Measurements from ENCODE around the gene GLIS1. TPM values are rescaled to one million over a fixed set of nuclear protein-coding genes. Genes with fewer than 3 reads are reported as not detected.

Gene GLIS1
- total RNA-seq, 1 experiment from 2014 or later = 1.7 TPM

DNA sequence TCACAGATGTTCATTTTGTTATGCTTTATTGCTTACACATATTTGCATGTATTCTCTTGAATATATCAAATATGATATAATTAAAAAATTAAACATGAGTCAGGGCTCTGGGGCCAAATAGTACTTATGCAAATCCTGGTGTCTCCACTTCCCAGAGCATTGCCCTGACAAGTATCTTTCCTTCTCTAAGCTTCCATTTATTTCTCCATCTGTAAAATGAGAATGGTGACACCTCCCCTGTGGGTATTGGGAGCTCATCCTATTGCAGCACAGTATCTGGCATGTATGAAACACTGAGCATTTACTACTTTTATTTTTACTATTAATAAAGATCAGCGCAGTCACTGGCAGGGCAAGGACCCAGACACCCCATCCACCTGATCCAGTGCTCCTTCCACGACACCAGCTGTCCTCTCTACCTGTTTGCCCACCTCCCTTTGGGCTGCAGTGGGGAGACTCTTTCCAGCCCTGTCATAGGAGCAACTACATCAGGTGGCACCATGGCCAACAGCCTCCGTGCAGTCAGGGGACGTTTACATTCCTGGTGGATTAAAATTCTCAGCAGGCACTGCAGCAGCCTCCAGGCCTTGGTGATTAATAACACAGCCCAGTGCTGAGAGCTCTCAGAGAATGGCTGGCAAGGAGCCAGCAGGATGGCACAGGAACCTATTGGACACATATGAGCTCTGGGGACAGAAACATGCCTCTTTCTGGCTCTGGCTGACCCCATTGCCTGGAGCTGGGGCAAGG is 166.7 kb downstream of the GLIS1 start:
- Histone ChIP-seq H3K9me2 (replicated peaks; ENCODE audit: low read length) (no peaks in the 10 kb centered on the region), H3K79me2 (ENCODE audit: low read length) (no peaks in the 10 kb centered on the region), H3K36me3 (ENCODE audit: low read depth, low read length) (no peaks in the 10 kb centered on the region), H3K4me3 (ENCODE audit: low read length) (no peak overlapping the region), H3K9ac (ENCODE audit: low read length) (no peak overlapping the region), H3K9me3 (ENCODE audit: low read length) (no peaks in the 10 kb centered on the region), H3K4me2 (ENCODE audit: low read length) (no peak overlapping the region), H3F3A (ENCODE audit: low read length, unreplicated experiment) (no peaks in the 10 kb centered on the region), H3K27ac (ENCODE audit: low read length) (no peak overlapping the region), H3K27me3 (ENCODE audit: low read length) (no peaks in the 10 kb centered on the region), H3K4me1 (ENCODE audit: insufficient read depth, low read length) (0 out of 2 replicates have a peak, but pooled peaks cover 9% of the 10 kb centered on the region), H2AFZ (ENCODE audit: low read length) (no peak overlapping the region), H4K20me1 (ENCODE audit: low read length) (no peaks in the 10 kb centered on the region)
- TF ChIP-seq EZH2phosphoT487 (IDR thresholded peaks at IDR 0.05; ENCODE audit: borderline replicate concordance, low read length) (no peak), EZH2 (IDR thresholded peaks at IDR 0.05; ENCODE audit: low read length, unreplicated experiment) (no peak)
- TF ChIP-seq, protein P1, sequence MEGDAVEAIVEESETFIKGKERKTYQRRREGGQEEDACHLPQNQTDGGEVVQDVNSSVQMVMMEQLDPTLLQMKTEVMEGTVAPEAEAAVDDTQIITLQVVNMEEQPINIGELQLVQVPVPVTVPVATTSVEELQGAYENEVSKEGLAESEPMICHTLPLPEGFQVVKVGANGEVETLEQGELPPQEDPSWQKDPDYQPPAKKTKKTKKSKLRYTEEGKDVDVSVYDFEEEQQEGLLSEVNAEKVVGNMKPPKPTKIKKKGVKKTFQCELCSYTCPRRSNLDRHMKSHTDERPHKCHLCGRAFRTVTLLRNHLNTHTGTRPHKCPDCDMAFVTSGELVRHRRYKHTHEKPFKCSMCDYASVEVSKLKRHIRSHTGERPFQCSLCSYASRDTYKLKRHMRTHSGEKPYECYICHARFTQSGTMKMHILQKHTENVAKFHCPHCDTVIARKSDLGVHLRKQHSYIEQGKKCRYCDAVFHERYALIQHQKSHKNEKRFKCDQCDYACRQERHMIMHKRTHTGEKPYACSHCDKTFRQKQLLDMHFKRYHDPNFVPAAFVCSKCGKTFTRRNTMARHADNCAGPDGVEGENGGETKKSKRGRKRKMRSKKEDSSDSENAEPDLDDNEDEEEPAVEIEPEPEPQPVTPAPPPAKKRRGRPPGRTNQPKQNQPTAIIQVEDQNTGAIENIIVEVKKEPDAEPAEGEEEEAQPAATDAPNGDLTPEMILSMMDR (conservative IDR thresholded peaks at IDR 0.05; ENCODE audit: low read depth, low read length) = no peak
- DNase-seq (peak; percentile 71), ATAC-seq (peak; percentile 74)
- intact Hi-C loops (cut with micrococcal nuclease) = no loop called here
- ChIA-PET POLR2A (ENCODE audit: unreplicated experiment) (no interaction called here), CTCF (no interaction called here)
- BruUV-seq (replicated peaks) = no TSS peak

DNA sequence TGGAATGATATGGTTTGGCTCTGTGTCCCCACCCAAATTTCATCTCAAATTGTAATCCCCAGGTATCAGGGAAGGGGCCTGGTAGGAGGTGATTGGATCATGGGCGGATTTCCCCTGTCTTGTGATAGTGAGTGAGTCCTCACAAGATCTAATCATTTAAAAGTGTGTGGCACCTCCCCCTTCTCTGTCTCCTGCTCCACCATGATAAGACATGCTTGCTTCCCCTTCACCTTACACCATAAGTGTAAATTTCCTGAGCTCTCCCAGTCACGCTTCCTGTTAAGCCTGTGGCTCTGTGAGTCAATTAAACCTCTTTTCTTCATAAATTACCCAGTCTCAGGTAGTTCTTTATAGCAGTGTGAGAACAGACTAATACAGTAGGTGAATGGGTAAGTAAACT is 170.4 kb downstream of the GLIS1 start:
- H3F3A ChIP-seq (ENCODE audit: low read length, unreplicated experiment) = no peaks in the 10 kb centered on the region
- H3K79me2 ChIP-seq (ENCODE audit: low read length) = no peaks in the 10 kb centered on the region
- intact Hi-C loops (cut with micrococcal nuclease) = no loop called here
- no peak for TF ChIP-seq EZH2 (IDR thresholded peaks at IDR 0.05; ENCODE audit: low read length, unreplicated experiment)
- TF ChIP-seq, protein P1 (conservative IDR thresholded peaks at IDR 0.05; ENCODE audit: low read depth, low read length) = no peak
- no peak for TF ChIP-seq EZH2phosphoT487 (IDR thresholded peaks at IDR 0.05; ENCODE audit: borderline replicate concordance, low read length)
- H3K27me3 ChIP-seq (ENCODE audit: low read length) = no peaks in the 10 kb centered on the region
- no peak for ATAC-seq
- H3K36me3 ChIP-seq (ENCODE audit: low read depth, low read length) = no peaks in the 10 kb centered on the region
- no peaks in the 10 kb centered on the region for H3K9me2 ChIP-seq (replicated peaks; ENCODE audit: low read length)
- no peak overlapping the region for H3K27ac ChIP-seq (ENCODE audit: low read length)
- no peak overlapping the region for H3K9ac ChIP-seq (ENCODE audit: low read length)
- no peak overlapping the region for H3K4me2 ChIP-seq (ENCODE audit: low read length)
- DNase-seq = no peak
- no TSS peak for BruUV-seq (replicated peaks)
- ChIA-PET POLR2A (ENCODE audit: unreplicated experiment) (no interaction called here), CTCF (no interaction called here)
- no peaks in the 10 kb centered on the region for H3K9me3 ChIP-seq (ENCODE audit: low read length)
- H3K4me3 ChIP-seq (ENCODE audit: low read length) = no peak overlapping the region
- no peaks in the 10 kb centered on the region for H4K20me1 ChIP-seq (ENCODE audit: low read length)
- H3K4me1 ChIP-seq (ENCODE audit: insufficient read depth, low read length) = 0 out of 2 replicates have a peak, but pooled peaks cover 9% of the 10 kb centered on the region
- no peak overlapping the region for H2AFZ ChIP-seq (ENCODE audit: low read length)

DNA sequence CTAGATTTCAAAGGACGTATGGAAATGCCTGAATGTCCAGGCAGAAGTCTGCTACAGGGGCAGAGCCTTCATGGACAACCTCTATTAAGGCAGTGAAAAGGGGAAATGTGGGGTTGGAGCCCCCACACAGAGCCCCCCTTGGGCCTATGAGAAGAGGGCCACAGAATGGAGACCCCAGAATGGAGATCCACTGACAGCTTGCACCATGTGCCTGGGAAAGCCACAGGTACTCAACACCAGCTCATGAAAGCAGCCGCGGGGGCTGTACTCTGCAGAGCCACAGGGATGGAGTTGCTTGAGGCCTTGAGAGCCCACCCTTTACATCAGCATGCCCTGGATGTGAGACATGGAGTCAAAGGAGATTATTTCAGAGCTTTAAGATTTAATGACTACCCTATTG is 171.1 kb downstream of the GLIS1 start:
- ATAC-seq = no peak
- H4K20me1 ChIP-seq (ENCODE audit: low read length) = no peaks in the 10 kb centered on the region

More for the DNA sequence above, 171.1 kb downstream of the GLIS1 start:
- Histone ChIP-seq H3F3A (ENCODE audit: low read length, unreplicated experiment) (no peaks in the 10 kb centered on the region), H2AFZ (ENCODE audit: low read length) (no peak overlapping the region), H3K4me3 (ENCODE audit: low read length) (no peak overlapping the region), H3K9me3 (ENCODE audit: low read length) (no peaks in the 10 kb centered on the region), H3K9ac (ENCODE audit: low read length) (no peak overlapping the region), H3K27ac (ENCODE audit: low read length) (no peak overlapping the region), H3K36me3 (ENCODE audit: low read depth, low read length) (no peaks in the 10 kb centered on the region), H3K4me1 (ENCODE audit: insufficient read depth, low read length) (0 out of 2 replicates have a peak, but pooled peaks cover 7% of the 10 kb centered on the region), H3K27me3 (ENCODE audit: low read length) (no peaks in the 10 kb centered on the region), H3K79me2 (ENCODE audit: low read length) (no peaks in the 10 kb centered on the region), H3K9me2 (replicated peaks; ENCODE audit: low read length) (no peaks in the 10 kb centered on the region), H3K4me2 (ENCODE audit: low read length) (no peak overlapping the region)
- ChIA-PET POLR2A (ENCODE audit: unreplicated experiment) (no interaction called here), CTCF (no interaction called here)
- BruUV-seq (replicated peaks) = no TSS peak
- DNase-seq = no peak
- intact Hi-C loops (cut with micrococcal nuclease) = no loop called here
- TF ChIP-seq EZH2phosphoT487 (IDR thresholded peaks at IDR 0.05; ENCODE audit: borderline replicate concordance, low read length) (no peak), EZH2 (IDR thresholded peaks at IDR 0.05; ENCODE audit: low read length, unreplicated experiment) (no peak)
- TF ChIP-seq, protein P1 (conservative IDR thresholded peaks at IDR 0.05; ENCODE audit: low read depth, low read length) = no peak
